ENCODE measurements around the gene PIP4K2B. TPM values are rescaled to one million over a fixed set of nuclear protein-coding genes. Genes with fewer than 3 reads are reported as not detected.

Gene PIP4K2B
- total RNA-seq, 2 experiments from 2014 or later: 33.0 to 38.6 TPM

GRCh38 chr17:38762231-38762630 lies 37.1 kb downstream of the PIP4K2B start:
- Histone ChIP-seq H3K9me2 (ENCODE audit: insufficient read depth, low read length) (no peaks in the 10 kb centered on the region), H4K20me1 (ENCODE audit: insufficient read depth, low read length) (no peaks in the 10 kb centered on the region), H3K9me3 (ENCODE audit: low read length) (no peaks in the 10 kb centered on the region), H3K4me2 (ENCODE audit: low read length) (no peak overlapping the region), H3K36me3 (ENCODE audit: insufficient read depth, low read length) (peaks cover 93% of the 10 kb centered on the region), H3K27ac (ENCODE audit: low read depth, low read length, poor library complexity, severe bottlenecking) (no peak overlapping the region), H3K79me2 (ENCODE audit: insufficient read depth, low read depth, low read length) (no peaks in the 10 kb centered on the region), H3K4me3 (ENCODE audit: low read depth, low read length, poor library complexity, severe bottlenecking) (no peak overlapping the region), H3K4me1 (ENCODE audit: insufficient read depth, low read length, poor library complexity, severe bottlenecking) (no peaks in the 10 kb centered on the region), H2AFZ (ENCODE audit: low read length) (no peak overlapping the region)
- TF ChIP-seq EZH2phosphoT487 (IDR thresholded peaks at IDR 0.05; ENCODE audit: borderline replicate concordance, low read depth, low read length): no peak
- no peak for DNase-seq (ENCODE audit: low spot score)
- ChIA-PET POLR2A (no interaction called here), CTCF (ENCODE audit: unreplicated experiment) (interaction anchor here (0.6 kb wide), 1 partner anchor 69 kb away, joined by 3 read pairs; no protein-coding TSS in a partner anchor)
- no TSS peak for BruUV-seq (replicated peaks)
- intact Hi-C loops (cut with micrococcal nuclease; ENCODE audit: unreplicated experiment): no loop called here

- DNase-seq (ENCODE audit: low spot score): peak; percentile 55
- H3K27ac ChIP-seq (ENCODE audit: low read depth, low read length, poor library complexity, severe bottlenecking): no peak overlapping the region
- no peaks in the 10 kb centered on the region for H3K9me2 ChIP-seq (ENCODE audit: insufficient read depth, low read length)
- H3K36me3 ChIP-seq (ENCODE audit: insufficient read depth, low read length): peaks cover 93% of the 10 kb centered on the region
- intact Hi-C loops (cut with micrococcal nuclease; ENCODE audit: unreplicated experiment): no loop called here
- ChIA-PET POLR2A (interaction anchor here (0.6 to 0.7 kb wide), 3 partner anchors 26 to 55 kb away, joined by 3 to 4 read pairs (median 4); no protein-coding TSS in a partner anchor), CTCF (ENCODE audit: unreplicated experiment) (no interaction called here)
- BruUV-seq (replicated peaks): no TSS peak
- no peaks in the 10 kb centered on the region for H3K9me3 ChIP-seq (ENCODE audit: low read length)
- H3K4me2 ChIP-seq (ENCODE audit: low read length): no peak overlapping the region
- H3K79me2 ChIP-seq (ENCODE audit: insufficient read depth, low read depth, low read length): no peaks in the 10 kb centered on the region
- H2AFZ ChIP-seq (ENCODE audit: low read length): no peak overlapping the region
- no peak overlapping the region for H3K4me3 ChIP-seq (ENCODE audit: low read depth, low read length, poor library complexity, severe bottlenecking)
- H3K4me1 ChIP-seq (ENCODE audit: insufficient read depth, low read length, poor library complexity, severe bottlenecking): no peaks in the 10 kb centered on the region
- H4K20me1 ChIP-seq (ENCODE audit: insufficient read depth, low read length): no peaks in the 10 kb centered on the region
- TF ChIP-seq CTCF (conservative IDR thresholded peaks at IDR 0.05; ENCODE audit: low read length) (peak; percentile 75), EZH2phosphoT487 (IDR thresholded peaks at IDR 0.05; ENCODE audit: borderline replicate concordance, low read depth, low read length) (no peak)
These were observed 37.7 kb downstream of the PIP4K2B start for GRCh38 chr17:38761612-38762011.

DNA sequence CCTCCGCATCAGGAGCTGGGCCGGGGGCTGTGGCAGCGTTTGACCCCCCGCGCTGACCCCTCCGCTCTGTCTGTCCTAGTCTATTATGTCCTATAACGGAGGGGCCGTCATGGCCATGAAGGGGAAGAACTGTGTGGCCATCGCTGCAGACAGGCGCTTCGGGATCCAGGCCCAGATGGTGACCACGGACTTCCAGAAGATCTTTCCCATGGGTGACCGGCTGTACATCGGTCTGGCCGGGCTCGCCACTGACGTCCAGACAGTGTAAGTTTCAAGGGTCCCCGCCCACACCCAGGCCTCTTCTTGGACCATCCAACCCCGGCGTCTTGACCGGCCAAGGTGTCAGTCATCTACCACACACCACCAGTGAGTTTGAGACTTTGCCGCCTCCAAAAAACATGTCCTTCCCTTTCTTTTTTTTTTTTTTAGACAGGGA lies 46.3 kb downstream of the PIP4K2B start:
- no peaks in the 10 kb centered on the region for H4K20me1 ChIP-seq (ENCODE audit: insufficient read depth, low read length)
- TSS peak; percentile 81 for BruUV-seq (replicated peaks)
- H3K27ac ChIP-seq (ENCODE audit: low read depth, low read length, poor library complexity, severe bottlenecking): peak overlapping the region; percentile 48
- ChIA-PET CTCF (ENCODE audit: unreplicated experiment) (no interaction called here), POLR2A (interaction anchor here (1.5 kb wide), 1 partner anchor 101 kb away, joined by 4 read pairs; the partner anchor contains the start of gene RPL23)
- intact Hi-C loops (cut with micrococcal nuclease; ENCODE audit: unreplicated experiment): loop anchor here (2.0 to 5.0 kb wide), 3 partner anchors 99 to 399 kb away; partner anchors contain the start of genes PLXDC1 and RPL23
- no peaks in the 10 kb centered on the region for H3K9me2 ChIP-seq (ENCODE audit: insufficient read depth, low read length)
- no peaks in the 10 kb centered on the region for H3K9me3 ChIP-seq (ENCODE audit: low read length)
- H3K4me2 ChIP-seq (ENCODE audit: low read length): peak overlapping the region; percentile 93
- TF ChIP-seq EZH2phosphoT487 (IDR thresholded peaks at IDR 0.05; ENCODE audit: borderline replicate concordance, low read depth, low read length): no peak
- TF ChIP-seq CTCF (conservative IDR thresholded peaks at IDR 0.05; ENCODE audit: low read length): no peak
- peak overlapping the region; percentile 35; the same call in 1 of the 2 replicates for H2AFZ ChIP-seq (ENCODE audit: low read length)
- peaks cover 22% of the 10 kb centered on the region for H3K79me2 ChIP-seq (ENCODE audit: insufficient read depth, low read depth, low read length)
- H3K36me3 ChIP-seq (ENCODE audit: insufficient read depth, low read length): peaks cover 43% of the 10 kb centered on the region
- peaks cover 40% of the 10 kb centered on the region for H3K4me1 ChIP-seq (ENCODE audit: insufficient read depth, low read length, poor library complexity, severe bottlenecking)
- peak overlapping the region; percentile 79 for H3K4me3 ChIP-seq (ENCODE audit: low read depth, low read length, poor library complexity, severe bottlenecking)
- no peak for DNase-seq (ENCODE audit: low spot score)

Data from OCI-LY7 (cell line).